ENCODE data around the gene ALOX5AP. TPM values are rescaled to one million over a fixed set of nuclear protein-coding genes. Genes with fewer than 3 reads are reported as not detected.
A peak's percentile ranks its signal among the peaks of the same experiment; 100 is the strongest.

ALOX5AP gene
- total and polyA plus RNA-seq, 4 donors = 3.5 to 6.7 (median 4.1) TPM

DNA sequence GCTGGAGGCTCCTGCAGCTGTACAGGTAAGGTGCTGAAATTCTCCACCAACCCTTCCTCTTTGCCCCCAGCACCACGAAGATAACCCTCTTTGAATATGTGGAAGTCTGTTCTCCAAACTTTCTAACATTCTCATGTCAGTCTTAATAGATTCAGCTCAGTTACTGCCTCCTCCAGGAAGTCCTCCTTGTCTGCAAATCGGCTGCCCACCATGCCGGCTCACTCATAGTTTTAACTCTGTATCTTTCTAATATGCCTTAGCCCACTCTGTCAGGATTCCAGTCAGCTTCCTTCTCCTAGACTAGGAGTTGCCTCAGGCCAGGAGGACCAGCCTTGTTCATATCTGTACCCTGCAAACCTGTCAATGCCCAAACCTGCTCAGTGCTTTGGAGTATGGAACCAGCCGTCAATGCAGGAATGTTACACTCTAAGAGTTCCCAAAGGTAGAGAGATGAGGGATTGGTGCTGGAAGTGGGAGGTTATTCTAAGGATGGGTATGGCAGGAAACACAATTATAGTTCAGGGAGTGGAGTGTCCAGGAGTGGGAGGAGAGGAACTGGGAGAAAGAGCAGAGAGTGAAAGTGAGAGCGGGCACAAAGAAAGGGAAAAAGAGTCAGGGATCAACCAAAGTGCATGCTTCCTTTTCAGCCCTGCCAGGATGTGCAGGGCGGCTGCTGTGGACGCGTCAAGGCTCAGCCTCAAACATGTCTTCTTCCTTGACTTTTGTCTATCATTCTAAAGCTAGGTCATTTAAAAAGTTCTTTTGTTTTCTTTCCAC lies 38.0 kb upstream of the ALOX5AP start:
- Histone ChIP-seq H3K9me3 (ENCODE audit: control insufficient read depth in 4 of 4, low read length in 3 of 4) (no peaks in the 10 kb centered on the region), H3K36me3 (ENCODE audit: control insufficient read depth in 4 of 4, insufficient read depth in 3 of 4, low read depth in 1 of 4, low read length in 3 of 4) (no peaks in the 10 kb centered on the region), H3K27me3 (ENCODE audit: control insufficient read depth in 4 of 4, insufficient read depth in 4 of 4, low read length in 3 of 4) (no peaks in the 10 kb centered on the region), H3K9ac (ENCODE audit: low read depth in 1 of 2, low read length in 2 of 2) (no peak overlapping the region), H3K27ac (ENCODE audit: low read depth in 1 of 2, low read length in 2 of 2) (no peak overlapping the region), H3K4me1 (ENCODE audit: control insufficient read depth in 4 of 4, insufficient read depth in 4 of 4, low read length in 3 of 4) (peaks cover 0 to 9% (median 0%) of the 10 kb centered on the region in 4 donors), H3K4me3 (ENCODE audit: low read depth in 1 of 3, low read length in 3 of 3) (no peak overlapping the region)
- TF ChIP-seq NR2F2 (IDR thresholded peaks at IDR 0.05) = peak; percentile 45
- TF ChIP-seq HNF4A (conservative IDR thresholded peaks at IDR 0.05) = no peak
- TF ChIP-seq FOXA1 (IDR thresholded peaks at IDR 0.05) = no peak
- peak in 1 of 2 donors; percentile 36 for TF ChIP-seq RXRA (IDR thresholded peaks at IDR 0.05)
- TF ChIP-seq HNF4G (IDR thresholded peaks at IDR 0.05) = no peak
- TF ChIP-seq SP1 (IDR thresholded peaks at IDR 0.05) = no peak
- DNase-seq (ENCODE audit: low spot score) = no peak
- 68% methylated on average over 8 of the region's 8 CpGs for WGBS

DNA sequence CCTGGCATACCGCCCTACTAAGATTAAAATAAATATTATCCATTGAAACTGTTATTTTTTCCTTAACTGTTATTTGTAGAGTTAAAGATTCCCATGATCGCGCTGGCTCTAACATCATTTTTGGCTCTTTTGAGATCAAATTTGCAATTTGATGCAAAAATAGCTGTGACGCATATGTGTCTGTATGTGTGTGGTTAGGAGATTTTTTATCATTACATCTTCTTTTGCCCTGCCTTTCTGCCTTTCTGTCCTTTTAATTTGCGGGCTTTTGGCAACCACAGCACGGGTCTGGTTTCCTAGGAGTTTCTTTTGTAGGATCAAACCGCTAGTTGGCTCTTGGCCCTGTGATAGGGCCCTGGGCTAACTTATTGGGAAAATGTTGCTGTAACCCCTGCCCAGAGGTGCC lies 37.3 kb upstream of the ALOX5AP start:
- peak; percentile 2 for TF ChIP-seq NR2F2 (IDR thresholded peaks at IDR 0.05)
- TF ChIP-seq HNF4G (IDR thresholded peaks at IDR 0.05) = no peak
- WGBS = 70% methylated on average over 7 of the region's 7 CpGs
- H3K4me1 ChIP-seq (ENCODE audit: control insufficient read depth in 4 of 4, insufficient read depth in 4 of 4, low read length in 3 of 4) = peaks cover 0 to 9% (median 0%) of the 10 kb centered on the region in 4 donors
- H3K27me3 ChIP-seq (ENCODE audit: control insufficient read depth in 4 of 4, insufficient read depth in 4 of 4, low read length in 3 of 4) = no peaks in the 10 kb centered on the region
- H3K4me3 ChIP-seq (ENCODE audit: low read depth in 1 of 3, low read length in 3 of 3) = no peak overlapping the region
- H3K27ac ChIP-seq (ENCODE audit: low read depth in 1 of 2, low read length in 2 of 2) = no peak overlapping the region
- no peak for DNase-seq (ENCODE audit: low spot score)
- H3K9me3 ChIP-seq (ENCODE audit: control insufficient read depth in 4 of 4, low read length in 3 of 4) = no peaks in the 10 kb centered on the region
- H3K9ac ChIP-seq (ENCODE audit: low read depth in 1 of 2, low read length in 2 of 2) = no peak overlapping the region
- H3K36me3 ChIP-seq (ENCODE audit: control insufficient read depth in 4 of 4, insufficient read depth in 3 of 4, low read depth in 1 of 4, low read length in 3 of 4) = no peaks in the 10 kb centered on the region

DNA sequence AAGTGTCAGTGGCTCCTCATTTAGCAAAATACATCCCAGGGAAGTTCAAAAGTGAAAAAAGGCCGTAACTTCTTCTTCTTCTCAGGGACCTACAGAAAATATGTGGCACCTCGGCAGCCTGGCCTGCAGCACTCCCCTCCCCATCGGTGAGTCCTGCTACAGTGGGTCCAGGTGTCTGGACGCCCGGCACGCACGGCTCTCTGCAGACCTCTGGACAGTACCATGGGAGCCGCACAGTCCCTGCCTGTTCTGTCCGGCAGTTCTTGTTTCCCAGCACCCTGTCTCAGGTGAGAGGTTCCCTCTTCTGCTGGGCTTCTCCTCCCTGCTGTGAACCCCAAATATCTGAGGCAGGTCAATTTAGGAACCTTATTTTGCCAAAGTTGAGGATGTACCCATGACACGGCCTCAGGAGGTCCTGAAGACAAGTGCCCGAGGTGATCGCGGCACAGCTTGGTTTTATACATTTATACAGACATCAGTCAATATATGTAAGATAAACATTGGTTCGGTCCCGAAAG lies 36.8 kb upstream of the ALOX5AP start:
- no peak overlapping the region for H3K9ac ChIP-seq (ENCODE audit: low read depth in 1 of 2, low read length in 2 of 2)
- peaks cover 0 to 9% (median 0%) of the 10 kb centered on the region in 4 donors for H3K4me1 ChIP-seq (ENCODE audit: control insufficient read depth in 4 of 4, insufficient read depth in 4 of 4, low read length in 3 of 4)
- H3K9me3 ChIP-seq (ENCODE audit: control insufficient read depth in 4 of 4, low read length in 3 of 4) = no peaks in the 10 kb centered on the region
- no peak for DNase-seq (ENCODE audit: low spot score)
- 81% methylated on average over 15 of the region's 15 CpGs for WGBS
- H3K27ac ChIP-seq (ENCODE audit: low read depth in 1 of 2, low read length in 2 of 2) = no peak overlapping the region
- TF ChIP-seq FOXA2 (IDR thresholded peaks at IDR 0.05) (no peak), NR2F2 (IDR thresholded peaks at IDR 0.05) (no peak), SP1 (IDR thresholded peaks at IDR 0.05) (no peak)
- TF ChIP-seq, protein P1, sequence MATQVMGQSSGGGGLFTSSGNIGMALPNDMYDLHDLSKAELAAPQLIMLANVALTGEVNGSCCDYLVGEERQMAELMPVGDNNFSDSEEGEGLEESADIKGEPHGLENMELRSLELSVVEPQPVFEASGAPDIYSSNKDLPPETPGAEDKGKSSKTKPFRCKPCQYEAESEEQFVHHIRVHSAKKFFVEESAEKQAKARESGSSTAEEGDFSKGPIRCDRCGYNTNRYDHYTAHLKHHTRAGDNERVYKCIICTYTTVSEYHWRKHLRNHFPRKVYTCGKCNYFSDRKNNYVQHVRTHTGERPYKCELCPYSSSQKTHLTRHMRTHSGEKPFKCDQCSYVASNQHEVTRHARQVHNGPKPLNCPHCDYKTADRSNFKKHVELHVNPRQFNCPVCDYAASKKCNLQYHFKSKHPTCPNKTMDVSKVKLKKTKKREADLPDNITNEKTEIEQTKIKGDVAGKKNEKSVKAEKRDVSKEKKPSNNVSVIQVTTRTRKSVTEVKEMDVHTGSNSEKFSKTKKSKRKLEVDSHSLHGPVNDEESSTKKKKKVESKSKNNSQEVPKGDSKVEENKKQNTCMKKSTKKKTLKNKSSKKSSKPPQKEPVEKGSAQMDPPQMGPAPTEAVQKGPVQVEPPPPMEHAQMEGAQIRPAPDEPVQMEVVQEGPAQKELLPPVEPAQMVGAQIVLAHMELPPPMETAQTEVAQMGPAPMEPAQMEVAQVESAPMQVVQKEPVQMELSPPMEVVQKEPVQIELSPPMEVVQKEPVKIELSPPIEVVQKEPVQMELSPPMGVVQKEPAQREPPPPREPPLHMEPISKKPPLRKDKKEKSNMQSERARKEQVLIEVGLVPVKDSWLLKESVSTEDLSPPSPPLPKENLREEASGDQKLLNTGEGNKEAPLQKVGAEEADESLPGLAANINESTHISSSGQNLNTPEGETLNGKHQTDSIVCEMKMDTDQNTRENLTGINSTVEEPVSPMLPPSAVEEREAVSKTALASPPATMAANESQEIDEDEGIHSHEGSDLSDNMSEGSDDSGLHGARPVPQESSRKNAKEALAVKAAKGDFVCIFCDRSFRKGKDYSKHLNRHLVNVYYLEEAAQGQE (IDR thresholded peaks at IDR 0.05) = no peak
- no peaks in the 10 kb centered on the region for H3K36me3 ChIP-seq (ENCODE audit: control insufficient read depth in 4 of 4, insufficient read depth in 3 of 4, low read depth in 1 of 4, low read length in 3 of 4)
- H3K27me3 ChIP-seq (ENCODE audit: control insufficient read depth in 4 of 4, insufficient read depth in 4 of 4, low read length in 3 of 4) = no peaks in the 10 kb centered on the region
- no peak overlapping the region for H3K4me3 ChIP-seq (ENCODE audit: low read depth in 1 of 3, low read length in 3 of 3)

DNA sequence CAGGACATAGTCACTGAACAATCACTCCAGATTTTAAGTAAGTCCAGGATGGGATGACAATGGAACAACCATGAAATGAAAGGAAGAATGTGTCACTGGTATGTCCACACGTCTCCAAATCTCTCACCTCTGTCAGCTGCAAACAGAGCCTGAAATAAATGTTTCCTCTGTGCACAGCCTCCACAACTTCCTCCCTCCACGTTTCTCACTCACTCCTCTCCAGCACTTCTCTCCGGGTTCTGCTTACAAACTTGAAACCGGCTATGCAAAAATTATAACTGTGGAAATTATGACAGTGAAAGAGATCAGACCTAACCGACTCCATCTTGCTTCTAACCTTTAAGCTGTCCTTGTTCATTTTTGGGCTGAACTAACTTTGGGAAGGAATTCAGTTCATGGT lies 35.0 kb upstream of the ALOX5AP start:
- 64% methylated on average over 5 of the region's 5 CpGs for WGBS
- Histone ChIP-seq H3K27ac (ENCODE audit: low read depth in 1 of 2, low read length in 2 of 2) (no peak overlapping the region), H3K9me3 (ENCODE audit: control insufficient read depth in 4 of 4, low read length in 3 of 4) (no peaks in the 10 kb centered on the region), H3K4me1 (ENCODE audit: control insufficient read depth in 4 of 4, insufficient read depth in 4 of 4, low read length in 3 of 4) (peaks cover 0 to 9% (median 0%) of the 10 kb centered on the region in 4 donors), H3K9ac (ENCODE audit: low read depth in 1 of 2, low read length in 2 of 2) (no peak overlapping the region), H3K36me3 (ENCODE audit: control insufficient read depth in 4 of 4, insufficient read depth in 3 of 4, low read depth in 1 of 4, low read length in 3 of 4) (no peaks in the 10 kb centered on the region), H3K4me3 (ENCODE audit: low read depth in 1 of 3, low read length in 3 of 3) (no peak overlapping the region), H3K27me3 (ENCODE audit: control insufficient read depth in 4 of 4, insufficient read depth in 4 of 4, low read length in 3 of 4) (no peaks in the 10 kb centered on the region)
- no peak for DNase-seq (ENCODE audit: low spot score)
- TF ChIP-seq SP1 (IDR thresholded peaks at IDR 0.05) (no peak), FOXA1 (IDR thresholded peaks at IDR 0.05) (no peak), HNF4A (conservative IDR thresholded peaks at IDR 0.05) (no peak), JUND (IDR thresholded peaks at IDR 0.05) (no peak), RXRA (IDR thresholded peaks at IDR 0.05) (no peak), HNF4G (IDR thresholded peaks at IDR 0.05) (no peak), YY1 (IDR thresholded peaks at IDR 0.05) (no peak)
- TF ChIP-seq, protein P2, sequence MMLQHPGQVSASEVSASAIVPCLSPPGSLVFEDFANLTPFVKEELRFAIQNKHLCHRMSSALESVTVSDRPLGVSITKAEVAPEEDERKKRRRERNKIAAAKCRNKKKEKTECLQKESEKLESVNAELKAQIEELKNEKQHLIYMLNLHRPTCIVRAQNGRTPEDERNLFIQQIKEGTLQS (IDR thresholded peaks at IDR 0.05) = no peak
- TF ChIP-seq, protein P1 (IDR thresholded peaks at IDR 0.05) = no peak
- TF ChIP-seq, protein P3, sequence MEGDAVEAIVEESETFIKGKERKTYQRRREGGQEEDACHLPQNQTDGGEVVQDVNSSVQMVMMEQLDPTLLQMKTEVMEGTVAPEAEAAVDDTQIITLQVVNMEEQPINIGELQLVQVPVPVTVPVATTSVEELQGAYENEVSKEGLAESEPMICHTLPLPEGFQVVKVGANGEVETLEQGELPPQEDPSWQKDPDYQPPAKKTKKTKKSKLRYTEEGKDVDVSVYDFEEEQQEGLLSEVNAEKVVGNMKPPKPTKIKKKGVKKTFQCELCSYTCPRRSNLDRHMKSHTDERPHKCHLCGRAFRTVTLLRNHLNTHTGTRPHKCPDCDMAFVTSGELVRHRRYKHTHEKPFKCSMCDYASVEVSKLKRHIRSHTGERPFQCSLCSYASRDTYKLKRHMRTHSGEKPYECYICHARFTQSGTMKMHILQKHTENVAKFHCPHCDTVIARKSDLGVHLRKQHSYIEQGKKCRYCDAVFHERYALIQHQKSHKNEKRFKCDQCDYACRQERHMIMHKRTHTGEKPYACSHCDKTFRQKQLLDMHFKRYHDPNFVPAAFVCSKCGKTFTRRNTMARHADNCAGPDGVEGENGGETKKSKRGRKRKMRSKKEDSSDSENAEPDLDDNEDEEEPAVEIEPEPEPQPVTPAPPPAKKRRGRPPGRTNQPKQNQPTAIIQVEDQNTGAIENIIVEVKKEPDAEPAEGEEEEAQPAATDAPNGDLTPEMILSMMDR (IDR thresholded peaks at IDR 0.05; ENCODE audit: low read depth, low read length, missing input control) = no peak

All from liver (tissue), 9 donors.